H1 (cell line): ENCODE results near the gene TFDP3.

ENCODE experiments used
- BACH1 ChIP-seq: IDR thresholded peaks from 2 replicates; pipeline ENCODE4 v1.6.1; 2012; ENCODE audit warnings: low read length, improper control_type of control experiment
- BCL11A ChIP-seq, 2 experiments: IDR thresholded peaks; one replicate each; pipeline ENCODE4 v1.6.1; 2011; ENCODE audit warnings: low read depth in 2 of 2, low read length in 2 of 2, mild to moderate bottlenecking in 2 of 2
- BRCA1 ChIP-seq: IDR thresholded peaks from 2 replicates; pipeline ENCODE4 v1.6.1; 2012; ENCODE audit warnings: low read depth, low read length, improper control_type of control experiment
- CEBPB ChIP-seq: IDR thresholded peaks from 2 replicates; pipeline ENCODE4 v1.6.1; 2012; ENCODE audit warnings: low read depth, low read length
- CTCF ChIP-seq, 3 experiments: IDR thresholded peaks; 1 replicate in 2 of 3; 2 replicates in 1 of 3; pipeline versions ENCODE4 v1.5.1 to v1.6.1; 2011; ENCODE audit warnings: low read length in 3 of 3, mild to moderate bottlenecking in 3 of 3, inconsistent platforms in 2 of 3, low read depth in 1 of 3, moderate library complexity in 1 of 3; ENCODE audit not compliant: insufficient read depth in 1 of 3; ENCODE audit errors: control extremely low read depth in 1 of 3
- EP300 ChIP-seq, 2 experiments: IDR thresholded peaks; 1 replicate in 1 of 2; 2 replicates in 1 of 2; pipeline ENCODE4 v1.6.1; 2011 to 2012; ENCODE audit warnings: low read depth in 2 of 2, low read length in 2 of 2, mild to moderate bottlenecking in 2 of 2, borderline replicate concordance in 1 of 2, inconsistent platforms in 1 of 2, moderate library complexity in 1 of 2
- EZH2 ChIP-seq: fragments of 200-600 bp; sonication (generic); IDR thresholded peaks from 2 replicates; pipeline ENCODE4 v1.7.1; 2012; ENCODE audit warnings: low read depth, mild to moderate bottlenecking, moderate library complexity, low read length, inconsistent platforms; ENCODE audit not compliant: severe bottlenecking
- JUN ChIP-seq: IDR thresholded peaks from 2 replicates; pipeline ENCODE4 v1.6.1; 2011; ENCODE audit warnings: low read depth, mild to moderate bottlenecking, improper control_type of control experiment, low read length
- JUND ChIP-seq: IDR thresholded peaks from 2 replicates; pipeline ENCODE4 v1.6.1; 2011; ENCODE audit warnings: mild to moderate bottlenecking, improper control_type of control experiment, low read length
- POLR2A ChIP-seq, 2 experiments: IDR thresholded peaks; 1 replicate in 1 of 2; 2 replicates in 1 of 2; pipeline ENCODE4 v1.6.1; 2011; ENCODE audit warnings: low read depth in 2 of 2, low read length in 2 of 2, mild to moderate bottlenecking in 2 of 2; ENCODE audit errors: control extremely low read depth in 1 of 2
- POLR2AphosphoS5 ChIP-seq: IDR thresholded peaks from 2 replicates; pipeline ENCODE4 v1.6.1; 2011; ENCODE audit warnings: low read depth, low read length
- RFX5 ChIP-seq: IDR thresholded peaks from 2 replicates; pipeline ENCODE4 v1.6.1; 2011; ENCODE audit warnings: low read depth, low read length, improper control_type of control experiment, borderline replicate concordance
- TAF1 ChIP-seq: IDR thresholded peaks from 2 replicates; pipeline ENCODE4 v1.6.1; 2011; ENCODE audit warnings: mild to moderate bottlenecking, low read depth, low read length
- TF ChIP-seq, protein P1 (sequence below): IDR thresholded peaks from 2 replicates; pipeline ENCODE4 v1.6.1; 2011; ENCODE audit warnings: low read depth, mild to moderate bottlenecking, low read length; ENCODE audit not compliant: insufficient read depth

DNA sequence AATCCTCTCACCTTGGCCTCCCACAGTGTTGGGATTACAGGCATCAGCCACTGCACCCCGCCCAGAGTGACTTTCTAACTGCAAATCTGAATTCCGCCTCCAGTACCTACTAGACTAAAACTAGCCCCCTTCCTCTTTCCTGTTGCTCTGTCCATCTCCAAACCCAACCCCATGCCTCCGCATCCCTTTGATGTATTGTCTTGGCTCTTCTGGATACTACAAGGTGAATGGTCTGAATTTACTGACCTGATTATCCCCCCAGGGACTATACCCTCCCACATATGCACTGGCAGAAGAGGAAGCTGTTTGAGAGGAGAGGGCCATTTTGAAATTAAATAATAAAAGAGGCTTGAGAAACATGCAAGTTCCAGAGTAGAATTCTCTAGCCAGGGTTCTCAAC is 17.7 kb upstream of the TFDP3 start:
- TF ChIP-seq CTCF (IDR thresholded peaks at IDR 0.05; ENCODE audit: control extremely low read depth in 1 of 3, insufficient read depth in 1 of 3, low read depth in 1 of 3, low read length in 3 of 3) (no peak), TAF1 (no peak), RFX5 (no peak), CEBPB (no peak), JUND (no peak), POLR2A (IDR thresholded peaks at IDR 0.05; ENCODE audit: control extremely low read depth in 1 of 2, low read depth in 2 of 2, low read length in 2 of 2) (no peak), EZH2 (no peak), BCL11A (IDR thresholded peaks at IDR 0.05; ENCODE audit: low read depth in 2 of 2, low read length in 2 of 2) (no peak), EP300 (IDR thresholded peaks at IDR 0.05; ENCODE audit: borderline replicate concordance in 1 of 2, low read depth in 2 of 2, low read length in 2 of 2) (no peak), BACH1 (no peak), BRCA1 (no peak), POLR2AphosphoS5 (no peak), JUN (no peak)
- TF ChIP-seq, protein P1, sequence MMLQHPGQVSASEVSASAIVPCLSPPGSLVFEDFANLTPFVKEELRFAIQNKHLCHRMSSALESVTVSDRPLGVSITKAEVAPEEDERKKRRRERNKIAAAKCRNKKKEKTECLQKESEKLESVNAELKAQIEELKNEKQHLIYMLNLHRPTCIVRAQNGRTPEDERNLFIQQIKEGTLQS, result no peak
